ACC112 (cell line): ENCODE measurements around the gene DDB1.

ENCODE experiments used
- H2AFZ ChIP-seq: fragments of 200-600 bp; sonication (generic); one replicate; pipeline ENCODE4 v1.6.0; 2017; ENCODE audit warnings: antibody characterized with exemption, low read length; ENCODE audit not compliant: unreplicated experiment
- H3K27ac ChIP-seq: fragments of 200-600 bp; sonication (generic); 2 replicates; pipeline ENCODE4 v1.5.1; 2014; ENCODE audit warnings: low read depth, mild to moderate bottlenecking, antibody characterized with exemption, low read length, moderate library complexity
- H3K27me3 ChIP-seq: fragments of 200-600 bp; sonication (generic); 2 replicates; pipeline ENCODE4 v1.6.1; 2014; ENCODE audit warnings: mild to moderate bottlenecking, antibody characterized with exemption, low read length, moderate library complexity, mixed read lengths; ENCODE audit not compliant: insufficient read depth
- H3K36me3 ChIP-seq: fragments of 200-600 bp; sonication (generic); 2 replicates; pipeline ENCODE4 v1.6.1; 2016; ENCODE audit warnings: mild to moderate bottlenecking, antibody characterized with exemption, low read length, moderate library complexity, mixed read lengths; ENCODE audit not compliant: insufficient read depth
- H3K4me1 ChIP-seq: fragments of 200-600 bp; sonication (generic); one replicate; pipeline ENCODE4 v1.6.1; 2016; ENCODE audit warnings: low read length, mixed read lengths; ENCODE audit not compliant: insufficient read depth, unreplicated experiment, control insufficient read depth
- H3K4me3 ChIP-seq: fragments of 200-600 bp; sonication (generic); 2 replicates; pipeline ENCODE4 v1.5.1; 2014; ENCODE audit warnings: mild to moderate bottlenecking, low read depth, low read length
- H3K79me2 ChIP-seq: fragments of 200-600 bp; sonication (generic); one replicate; pipeline ENCODE4 v1.6.0; 2016; ENCODE audit warnings: low read length; ENCODE audit not compliant: control insufficient read depth, unreplicated experiment, insufficient read depth

The DDB1 gene

DNA sequence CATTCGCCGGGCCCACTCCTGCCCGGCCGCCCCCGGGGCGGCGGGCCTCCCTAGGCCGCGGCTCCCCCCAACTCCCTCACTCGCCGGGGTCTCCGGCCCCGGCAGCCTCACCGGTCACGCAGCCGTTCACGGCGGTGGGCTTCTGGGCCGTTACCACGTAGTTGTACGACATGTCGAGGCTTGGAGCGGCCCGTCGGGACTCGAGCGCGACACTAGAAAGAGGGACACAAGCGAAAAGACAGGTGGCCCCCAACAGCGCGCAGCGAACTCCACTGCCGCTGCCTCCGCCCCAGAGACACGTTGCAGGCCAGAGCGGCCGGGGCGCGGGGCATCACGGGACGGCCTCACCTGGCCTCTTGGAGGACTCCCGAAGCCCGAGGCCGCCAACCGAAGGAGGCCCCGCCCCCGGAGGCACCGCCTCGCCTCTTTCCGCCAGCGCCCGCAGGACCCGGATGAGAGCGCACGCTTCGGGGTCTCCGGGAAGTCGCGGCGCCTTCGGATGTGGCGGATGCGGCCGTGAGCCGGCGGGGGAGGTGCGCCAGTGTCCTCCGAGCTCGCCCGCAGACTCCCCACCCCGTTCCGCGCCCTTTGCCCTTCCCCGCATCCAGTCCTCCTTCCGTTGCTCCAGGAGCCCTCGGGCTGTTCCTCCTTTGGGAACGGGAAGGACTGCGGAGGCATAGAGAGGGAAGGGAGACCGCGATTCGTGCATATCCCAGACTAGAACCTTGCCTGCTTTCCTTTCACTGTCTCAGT lies at the start of gene DDB1, which contains the start of gene TKFC:
Gene DDB1, minus strand, starts transcription at position 309 of the 753 bp plus-strand sequence. Its CDS starts 137 bp downstream, at position 172.
Gene TKFC, plus strand, starts transcription at position 432 of the 753 bp plus-strand sequence. CDS start 1,501 bp downstream, outside the sequence.
- H3K36me3 ChIP-seq = peaks cover 13% of the 10 kb centered on the region
- peaks cover 34% of the 10 kb centered on the region for H3K4me1 ChIP-seq
- peaks cover 51% of the 10 kb centered on the region for H3K79me2 ChIP-seq
- peak within 1 kb of the TSS; percentile 87 for H2AFZ ChIP-seq
- H3K27me3 ChIP-seq = no peaks in the 10 kb centered on the region
- peak within 1 kb of the TSS; percentile 77 for H3K27ac ChIP-seq
- peak within 1 kb of the TSS; percentile 97 for H3K4me3 ChIP-seq

DNA sequence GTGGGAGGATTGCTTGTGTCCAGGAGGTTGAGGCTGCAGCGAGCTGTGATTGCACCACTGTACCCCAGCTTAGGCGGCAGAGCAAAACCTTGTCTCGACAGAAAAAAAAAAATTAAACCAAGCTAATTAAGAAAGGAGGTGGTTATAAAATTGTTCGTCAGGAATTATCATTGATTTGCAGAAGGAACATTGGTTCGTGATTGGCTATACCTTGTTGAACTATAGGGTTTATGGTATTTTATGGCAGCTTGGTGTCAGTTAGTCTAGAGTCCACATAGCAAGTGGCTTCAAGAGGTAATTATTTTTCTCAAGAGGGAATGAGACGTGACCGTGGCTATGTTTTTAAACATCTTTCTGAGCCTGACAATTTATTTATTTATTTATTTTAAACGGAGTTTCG lies 48.0 kb upstream of the DDB1 start:
- peaks cover 19% of the 10 kb centered on the region for H3K4me1 ChIP-seq
- H3K27me3 ChIP-seq = no peaks in the 10 kb centered on the region
- H3K79me2 ChIP-seq = no peaks in the 10 kb centered on the region
- H3K27ac ChIP-seq = no peak overlapping the region
- 0 out of 2 replicates have a peak, but pooled peaks cover under 1% of the 10 kb centered on the region for H3K36me3 ChIP-seq
- H2AFZ ChIP-seq = no peak overlapping the region
- no peak overlapping the region for H3K4me3 ChIP-seq

DNA sequence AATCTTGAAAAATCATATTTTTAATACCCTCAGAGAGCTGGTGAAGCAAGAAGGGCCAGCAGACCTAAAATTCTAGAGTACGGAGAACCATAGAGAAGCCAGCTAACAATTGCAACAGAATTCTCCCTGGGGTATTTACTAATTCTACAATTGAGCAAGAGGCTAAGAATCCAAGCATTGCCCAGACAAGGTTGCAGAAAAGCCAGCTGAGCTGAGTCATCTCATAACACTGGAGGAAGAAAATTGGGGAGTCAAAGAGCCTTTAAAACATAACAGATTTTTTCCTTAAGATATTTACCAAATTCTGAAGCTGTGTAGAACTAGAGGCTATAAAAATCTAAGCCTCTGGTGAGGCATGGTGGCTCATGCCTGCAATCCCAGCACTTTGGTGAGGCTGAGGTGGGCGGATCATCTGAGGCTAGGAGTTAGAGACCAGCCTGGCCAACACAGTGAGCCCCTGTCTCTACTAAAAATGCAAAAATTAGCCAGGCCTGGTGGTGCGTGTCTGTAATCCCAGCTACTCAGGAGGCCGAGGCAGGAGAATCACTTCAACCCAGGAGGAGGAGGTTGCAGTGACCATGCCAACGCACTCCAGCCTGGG lies 45.9 kb upstream of the DDB1 start:
- Histone ChIP-seq H3K36me3 (peaks cover 14% of the 10 kb centered on the region), H3K27ac (peak overlapping the region; percentile 97), H3K4me3 (peak overlapping the region; percentile 42; the same call in 1 of the 2 replicates), H3K4me1 (peaks cover 19% of the 10 kb centered on the region), H3K79me2 (no peaks in the 10 kb centered on the region), H2AFZ (no peak overlapping the region), H3K27me3 (no peaks in the 10 kb centered on the region)

DNA sequence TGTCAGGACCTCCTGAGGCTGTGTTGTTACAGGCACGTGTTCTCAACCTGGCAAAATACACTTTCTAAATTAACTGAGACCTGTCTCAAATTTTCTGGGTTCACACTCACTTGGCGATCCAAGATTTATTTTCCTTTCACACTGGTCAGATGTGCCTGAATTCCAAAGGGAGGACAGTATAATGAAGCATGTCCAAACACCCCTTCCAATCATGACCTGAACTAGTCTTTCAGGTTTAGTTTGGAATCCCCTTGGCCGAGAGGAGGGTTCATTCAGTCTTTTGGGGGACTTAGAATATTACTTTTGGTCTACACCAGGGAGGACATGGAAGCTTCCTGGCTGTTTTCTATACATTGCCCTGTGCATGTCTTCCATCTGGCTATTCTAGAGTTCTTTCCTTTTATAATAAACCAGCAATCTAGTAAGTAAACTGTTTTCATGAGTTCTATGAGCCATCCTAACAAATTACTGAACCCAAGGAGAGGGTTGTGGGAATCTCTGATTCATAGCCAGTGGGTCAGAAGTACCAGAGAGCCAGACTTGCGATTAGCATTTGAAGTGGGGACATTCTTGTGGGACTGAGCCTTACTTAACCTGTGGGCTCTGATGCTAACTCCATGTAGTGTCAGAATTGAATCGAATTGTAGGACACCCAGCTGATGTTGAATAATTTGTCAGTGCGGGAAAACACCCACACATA lies 44.7 kb upstream of the DDB1 start:
- Histone ChIP-seq H3K79me2 (no peaks in the 10 kb centered on the region), H3K27ac (peak overlapping the region; percentile 97), H3K4me1 (peaks cover 19% of the 10 kb centered on the region), H3K36me3 (peaks cover 20% of the 10 kb centered on the region), H2AFZ (no peak overlapping the region), H3K27me3 (no peaks in the 10 kb centered on the region), H3K4me3 (no peak overlapping the region)

DNA sequence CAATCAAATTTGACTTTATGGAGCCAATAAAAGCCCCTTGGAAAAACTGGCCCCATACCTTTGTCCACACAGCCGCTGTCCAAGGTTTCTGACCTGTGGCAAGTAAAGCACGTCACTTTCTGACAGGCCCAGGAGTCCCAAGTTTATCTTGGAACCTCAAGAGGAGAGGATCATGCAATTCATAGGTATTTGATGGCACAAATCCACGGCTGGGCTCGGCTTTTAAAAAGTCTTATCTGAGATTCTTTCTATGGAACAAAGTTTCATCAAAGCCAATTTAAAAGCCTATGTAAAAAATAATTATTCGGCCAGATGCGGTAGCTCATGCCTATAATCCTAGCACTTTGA lies 42.8 kb upstream of the DDB1 start:
- Histone ChIP-seq H3K27ac (no peak overlapping the region), H3K79me2 (no peaks in the 10 kb centered on the region), H3K4me1 (peaks cover 19% of the 10 kb centered on the region), H2AFZ (no peak overlapping the region), H3K36me3 (peaks cover 30% of the 10 kb centered on the region), H3K4me3 (no peak overlapping the region), H3K27me3 (no peaks in the 10 kb centered on the region)

DNA sequence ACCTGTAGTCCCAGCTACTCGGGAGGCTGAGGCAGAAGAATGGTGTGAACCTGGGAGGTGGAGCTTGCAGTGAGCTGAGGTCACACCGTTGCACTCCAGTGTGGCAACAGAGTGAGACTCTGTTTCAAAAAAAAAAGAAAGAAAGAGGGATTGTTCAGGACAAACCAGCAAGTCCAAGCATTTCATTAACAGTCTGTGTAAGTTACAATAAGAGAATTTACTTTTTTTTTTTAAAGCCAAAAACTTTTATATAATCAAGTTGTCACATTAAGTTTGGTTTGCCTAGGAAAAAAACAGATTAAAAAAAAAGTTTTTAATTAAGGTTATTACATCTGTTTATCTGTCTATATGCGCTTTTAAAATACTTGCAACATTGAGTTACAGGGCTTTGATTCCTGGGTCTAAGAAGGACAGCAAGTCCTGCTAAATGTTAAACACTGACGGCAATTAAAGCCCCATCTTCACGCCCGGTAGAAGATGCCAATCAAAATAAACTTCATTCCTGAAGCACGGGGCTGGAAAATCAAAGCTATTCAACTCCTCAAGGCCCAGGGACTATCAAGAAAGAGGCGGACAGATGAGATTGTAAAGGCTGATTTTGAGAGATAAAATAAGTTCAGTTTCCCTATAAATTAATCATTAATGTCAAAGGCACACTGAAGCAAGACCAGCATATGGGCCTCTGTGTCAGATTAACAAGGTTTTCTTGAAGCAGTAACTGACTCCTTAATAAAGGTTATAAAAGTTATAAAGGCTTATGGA lies 39.9 kb upstream of the DDB1 start:
- Histone ChIP-seq H3K27ac (no peak overlapping the region), H3K79me2 (no peaks in the 10 kb centered on the region), H2AFZ (no peak overlapping the region), H3K36me3 (peaks cover 42% of the 10 kb centered on the region), H3K4me3 (no peak overlapping the region), H3K27me3 (no peaks in the 10 kb centered on the region), H3K4me1 (peaks cover 25% of the 10 kb centered on the region)

DNA sequence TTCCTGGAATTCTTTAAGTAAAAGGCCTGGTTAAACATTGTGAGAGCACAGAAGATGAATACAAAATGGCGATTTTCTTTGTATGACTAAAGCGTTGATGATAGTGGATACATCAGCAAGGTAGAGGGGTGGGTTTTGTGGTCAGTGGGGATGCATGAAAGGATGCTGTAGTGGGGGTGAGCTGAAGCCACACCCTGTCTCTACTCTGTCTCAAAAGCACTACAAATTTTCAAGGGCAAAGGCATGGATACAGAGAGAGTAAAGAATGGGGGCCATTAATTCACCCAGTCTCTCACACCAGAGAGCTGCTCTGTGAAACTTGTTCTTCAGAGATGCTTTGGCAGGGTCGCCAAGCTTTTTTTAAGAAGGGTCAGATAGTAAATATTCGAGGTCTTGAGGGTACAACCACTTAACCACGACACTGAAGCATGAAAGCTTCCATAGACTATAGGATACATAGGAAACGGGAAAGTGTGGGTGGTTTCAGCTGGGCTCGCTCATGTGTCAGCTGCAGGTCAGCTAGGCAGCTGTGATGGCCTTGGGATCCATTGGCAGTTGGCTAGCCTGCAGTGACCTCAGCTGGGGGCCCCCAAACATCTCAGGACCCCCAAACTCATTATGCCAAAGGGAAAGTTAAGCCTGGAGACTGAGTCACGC lies 37.6 kb upstream of the DDB1 start:
- H3K27me3 ChIP-seq = no peaks in the 10 kb centered on the region
- H3K27ac ChIP-seq = peak overlapping the region; percentile 94
- H3K79me2 ChIP-seq = no peaks in the 10 kb centered on the region
- no peak overlapping the region for H3K4me3 ChIP-seq
- H2AFZ ChIP-seq = no peak overlapping the region
- H3K4me1 ChIP-seq = peaks cover 32% of the 10 kb centered on the region
- peaks cover 46% of the 10 kb centered on the region for H3K36me3 ChIP-seq

DNA sequence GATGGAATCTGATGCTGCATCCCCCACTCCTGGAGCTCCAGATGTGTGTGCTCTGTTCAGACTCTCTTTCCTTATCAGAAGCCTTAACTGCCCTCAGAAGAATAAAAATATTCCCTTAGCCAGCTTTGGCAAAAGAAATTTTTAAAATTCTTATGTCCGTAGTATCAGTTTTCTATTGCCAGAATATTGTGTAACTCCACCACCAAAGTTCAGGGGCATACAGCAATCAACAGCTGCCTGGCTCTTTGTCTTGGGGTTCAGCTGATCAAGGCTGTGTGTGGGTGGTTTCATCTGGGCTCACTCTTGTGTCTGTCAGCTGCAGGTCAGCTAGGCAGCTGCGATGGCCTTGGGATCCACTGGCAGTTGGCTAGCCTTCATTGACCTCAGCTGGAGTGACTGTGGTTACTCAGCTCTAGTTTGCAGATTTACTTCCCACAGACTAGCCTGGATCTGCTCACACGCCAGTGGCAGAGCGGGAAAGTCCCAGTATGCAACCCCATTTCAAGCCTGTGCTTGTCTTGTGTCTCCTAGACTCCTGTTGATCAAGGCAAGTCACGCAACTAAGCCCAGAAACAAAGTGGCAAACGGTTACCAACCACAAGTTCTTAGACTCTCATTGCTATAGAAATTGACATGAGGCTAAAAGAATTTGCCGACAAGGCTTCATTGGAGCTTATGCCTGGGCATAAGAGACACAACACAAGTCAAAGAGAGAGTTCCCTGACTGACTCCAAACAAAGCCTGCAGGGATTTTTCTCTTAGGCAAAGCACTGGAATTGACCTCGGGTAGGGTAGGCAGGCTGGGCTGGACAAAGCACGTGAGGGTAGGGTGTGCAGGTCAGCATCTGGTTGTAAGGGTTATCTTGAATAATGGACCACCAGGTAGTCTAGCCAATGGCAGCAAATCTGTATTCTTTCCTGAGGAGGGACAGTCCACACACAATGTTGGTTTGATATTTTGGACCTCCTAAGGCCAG lies 36.8 kb upstream of the DDB1 start:
- Histone ChIP-seq H3K27ac (peak overlapping the region; percentile 94), H3K4me1 (peaks cover 33% of the 10 kb centered on the region), H3K36me3 (peaks cover 39% of the 10 kb centered on the region), H2AFZ (no peak overlapping the region), H3K4me3 (no peak overlapping the region), H3K27me3 (no peaks in the 10 kb centered on the region), H3K79me2 (no peaks in the 10 kb centered on the region)

DNA sequence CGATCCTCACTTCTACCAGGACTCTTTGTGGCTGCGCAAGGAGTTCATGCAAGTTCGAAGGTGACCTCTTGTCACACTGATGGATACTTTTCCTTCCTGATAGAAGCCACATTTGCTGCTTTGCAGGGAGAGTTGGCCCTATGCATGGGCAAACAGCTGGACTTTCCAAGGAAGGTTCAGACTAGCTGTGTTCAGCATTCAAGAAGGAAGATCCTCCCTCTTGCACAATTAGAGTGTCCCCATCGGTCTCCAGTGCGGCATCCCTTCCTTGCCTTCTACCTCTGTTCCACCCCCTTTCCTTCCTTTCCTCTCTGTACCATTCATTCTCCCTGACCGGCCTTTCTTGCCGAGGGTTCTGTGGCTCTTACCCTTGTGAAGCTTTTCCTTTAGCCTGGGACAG lies 35.7 kb upstream of the DDB1 start:
- peaks cover 42% of the 10 kb centered on the region for H3K36me3 ChIP-seq
- H3K27ac ChIP-seq = peak overlapping the region; percentile 94
- peaks cover 10% of the 10 kb centered on the region for H3K79me2 ChIP-seq
- H2AFZ ChIP-seq = no peak overlapping the region
- no peaks in the 10 kb centered on the region for H3K27me3 ChIP-seq
- H3K4me3 ChIP-seq = no peak overlapping the region
- peaks cover 33% of the 10 kb centered on the region for H3K4me1 ChIP-seq
